ENCODE results near the gene LATS1. TPM values are rescaled to one million over a fixed set of nuclear protein-coding genes. Genes with fewer than 3 reads are reported as not detected.
"Not testable (repeated sequence)": the region's sequence is repeated elsewhere in the genome, so short reads cannot be mapped to it uniquely, and the experiment has no call there.

The LATS1 gene
- total RNA-seq, 1 donor from 2014 or later = 10.1 TPM

DNA sequence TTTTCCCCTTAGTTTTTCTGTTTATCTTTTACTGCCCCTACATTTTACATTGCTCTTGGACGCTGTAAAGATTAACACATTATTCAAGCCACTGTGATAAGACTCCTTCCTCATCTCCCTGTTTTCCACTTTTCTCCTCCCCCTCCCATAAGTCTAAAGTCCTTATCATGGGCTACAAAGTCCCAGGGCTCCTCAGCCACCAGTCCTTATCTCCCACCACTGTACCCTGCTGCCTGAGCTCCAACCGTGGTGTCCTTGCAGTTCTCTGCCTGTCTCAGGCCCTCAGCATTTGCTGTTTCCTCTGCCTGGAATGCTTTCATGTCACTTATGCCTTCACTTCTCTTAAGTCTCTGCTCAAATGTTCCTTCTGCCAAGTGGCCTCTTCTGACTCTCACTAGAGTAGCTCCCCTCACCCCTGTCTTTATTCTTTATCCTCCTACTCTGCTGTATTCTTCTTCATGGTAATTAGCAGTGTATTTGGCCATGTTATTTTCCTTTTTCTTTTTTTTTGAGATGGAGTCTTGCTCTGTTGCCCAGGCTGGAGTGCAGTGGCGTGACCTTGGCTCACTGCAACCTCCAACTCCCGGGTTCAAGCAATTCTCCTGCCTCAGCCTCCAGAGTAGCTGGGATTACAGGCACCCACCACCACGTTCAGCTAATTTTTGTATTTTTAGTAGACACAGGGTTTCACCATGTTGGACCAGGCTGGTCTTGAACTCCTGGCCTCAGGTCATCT lies 10.8 kb upstream of the LATS1 start:
- DNase-seq (ENCODE audit: low spot score) = no peak

- no peak for DNase-seq (ENCODE audit: low spot score)
Observed at GRCh38 chr6:149727793-149728498, 10.0 kb upstream of the LATS1 start.

DNA sequence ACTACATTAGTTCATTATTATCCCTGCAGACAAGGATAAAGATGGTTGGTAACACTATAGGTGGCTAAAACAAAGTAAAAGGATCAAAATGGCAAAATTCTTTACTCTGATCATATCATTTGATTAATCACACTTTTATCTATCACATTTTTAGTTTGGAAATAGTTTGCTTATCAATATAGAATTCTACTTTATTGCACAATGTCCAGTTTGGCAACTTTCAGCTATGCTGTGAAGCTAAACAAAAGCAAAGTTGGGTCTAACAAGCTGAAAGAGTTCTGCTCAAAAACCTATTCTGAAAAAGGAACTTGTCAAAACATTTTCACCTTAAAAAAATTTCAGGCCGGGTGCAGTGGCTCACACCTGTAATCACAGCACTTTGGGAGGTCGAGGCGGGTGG lies 7.9 kb upstream of the LATS1 start:
- DNase-seq (ENCODE audit: low spot score) = no peak

- peak; percentile 52 for DNase-seq (ENCODE audit: low spot score)
Observed at GRCh38 chr6:149723771-149724417, 6.0 kb upstream of the LATS1 start.

DNA sequence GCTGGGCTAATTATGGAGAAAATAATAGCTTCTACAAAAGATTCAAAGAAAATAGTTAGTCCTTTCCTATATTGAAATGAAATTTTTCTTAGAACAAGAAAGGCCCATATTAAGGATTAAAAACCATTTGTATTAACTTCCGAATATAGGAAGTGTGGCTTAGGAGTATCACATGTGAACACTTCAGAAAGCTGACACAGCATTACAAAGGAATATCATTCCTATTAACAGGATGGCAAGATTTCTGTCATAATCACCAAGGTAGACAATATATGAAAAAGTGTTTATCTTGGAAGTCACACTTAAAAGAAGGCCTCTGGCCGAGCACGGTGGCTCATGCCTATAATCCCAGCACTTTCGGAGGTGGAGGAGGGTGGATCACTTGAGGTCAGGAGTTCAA lies 5.4 kb upstream of the LATS1 start:
- DNase-seq (ENCODE audit: low spot score) = no peak

GRCh38 chr6:149719531-149719930 lies 1.6 kb upstream of the LATS1 start:
- no peak for DNase-seq (ENCODE audit: low spot score)

GRCh38 chr6:149717255-149717587 lies 680 bp downstream of the LATS1 start:
- no peak for DNase-seq (ENCODE audit: low spot score)

GRCh38 chr6:149716181-149716963 lies 1.5 kb downstream of the LATS1 start:
- DNase-seq (ENCODE audit: low spot score) = no peak

DNA sequence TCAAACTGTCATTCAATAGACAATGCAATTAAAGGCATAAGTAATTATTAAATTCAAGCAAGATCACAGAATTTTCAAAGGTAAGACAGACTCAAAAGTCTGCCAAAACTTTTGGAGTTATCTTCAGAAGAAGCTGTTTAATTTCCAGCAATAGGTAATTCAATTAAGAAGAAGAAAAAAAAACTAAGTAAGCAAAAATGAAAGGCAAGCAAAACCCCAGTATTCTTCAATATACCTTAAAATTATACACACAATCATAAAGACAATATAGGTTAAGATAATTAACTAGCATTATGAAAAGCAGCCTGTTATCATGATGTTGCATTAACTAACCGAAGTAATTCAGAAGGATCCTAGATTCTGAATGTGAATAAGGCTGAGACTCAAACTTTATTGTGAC lies 3.5 kb downstream of the LATS1 start:
- no peak for DNase-seq (ENCODE audit: low spot score)

- no peak for DNase-seq (ENCODE audit: low spot score)
Observed at GRCh38 chr6:149711711-149712110, 6.2 kb downstream of the LATS1 start.

DNA sequence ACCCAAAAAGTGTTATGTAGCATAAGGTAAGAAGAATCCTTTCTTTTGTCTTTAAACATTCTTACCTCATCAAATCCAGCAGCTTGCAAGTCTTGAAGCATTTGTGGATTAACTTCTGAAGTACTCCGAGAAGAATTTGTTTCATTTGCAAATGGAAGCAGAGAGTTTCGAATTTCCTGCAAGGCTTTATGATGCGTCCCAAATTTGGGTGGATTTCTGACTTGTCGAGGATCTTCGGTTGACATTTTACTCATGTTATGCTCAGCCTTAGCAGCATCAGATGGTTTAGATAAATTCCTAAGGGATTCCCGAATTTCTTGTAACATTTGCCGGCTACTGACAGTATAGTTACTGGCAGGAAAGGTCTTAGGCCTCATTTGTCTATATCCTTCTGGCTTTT lies 16.2 kb downstream of the LATS1 start:
- peak; percentile 43 for DNase-seq (ENCODE audit: low spot score)

GRCh38 chr6:149699150-149699549 lies 18.8 kb downstream of the LATS1 start:
- DNase-seq (ENCODE audit: low spot score) = no peak

DNA sequence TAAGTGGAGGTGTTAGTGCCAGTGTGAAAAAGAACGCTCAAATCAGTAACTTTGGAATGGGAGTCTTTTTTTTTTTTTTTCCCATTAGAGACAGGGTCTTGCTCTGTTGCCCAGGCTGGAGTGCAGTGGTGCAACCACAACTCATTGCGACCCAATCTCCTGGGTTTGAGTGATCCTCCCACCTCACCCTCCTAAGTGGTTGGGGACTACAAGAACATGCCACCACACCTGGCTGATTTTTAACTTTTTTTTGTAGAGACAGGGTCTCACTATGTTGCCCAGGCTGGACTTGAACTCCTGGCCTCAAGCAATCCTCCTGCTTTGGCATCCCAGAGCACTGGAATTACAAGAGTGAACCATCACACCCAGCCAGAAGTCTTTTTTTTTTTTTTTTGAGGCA lies 19.7 kb downstream of the LATS1 start:
- no peak for DNase-seq (ENCODE audit: low spot score)

GRCh38 chr6:149696901-149697300 lies 21.0 kb downstream of the LATS1 start:
- DNase-seq (ENCODE audit: low spot score) = no peak

GRCh38 chr6:149694921-149695320 lies 23.0 kb downstream of the LATS1 start:
- no peak for DNase-seq (ENCODE audit: low spot score)

DNA sequence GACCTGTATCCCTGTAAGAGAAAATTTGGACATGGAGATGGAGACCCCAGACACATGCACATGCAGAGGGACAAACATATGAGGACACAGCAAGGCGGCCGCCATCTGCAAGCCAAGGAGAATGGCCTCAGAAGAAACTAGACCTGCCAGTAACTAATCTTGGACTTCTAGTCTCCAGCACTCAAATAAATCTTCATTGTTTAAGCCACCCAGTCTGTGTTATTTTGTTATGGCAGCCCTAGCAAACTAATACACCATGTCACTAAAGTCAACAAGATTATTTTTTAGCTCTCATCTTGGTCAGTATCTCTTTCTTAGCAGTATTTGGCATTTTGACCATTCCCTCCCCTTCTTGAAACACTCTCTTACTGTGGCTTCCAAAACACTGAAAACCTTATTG lies 26.7 kb downstream of the LATS1 start:
- DNase-seq (ENCODE audit: low spot score) = no peak

- no peak for DNase-seq (ENCODE audit: low spot score)
Observed at GRCh38 chr6:149686230-149686629, 31.7 kb downstream of the LATS1 start.

DNA sequence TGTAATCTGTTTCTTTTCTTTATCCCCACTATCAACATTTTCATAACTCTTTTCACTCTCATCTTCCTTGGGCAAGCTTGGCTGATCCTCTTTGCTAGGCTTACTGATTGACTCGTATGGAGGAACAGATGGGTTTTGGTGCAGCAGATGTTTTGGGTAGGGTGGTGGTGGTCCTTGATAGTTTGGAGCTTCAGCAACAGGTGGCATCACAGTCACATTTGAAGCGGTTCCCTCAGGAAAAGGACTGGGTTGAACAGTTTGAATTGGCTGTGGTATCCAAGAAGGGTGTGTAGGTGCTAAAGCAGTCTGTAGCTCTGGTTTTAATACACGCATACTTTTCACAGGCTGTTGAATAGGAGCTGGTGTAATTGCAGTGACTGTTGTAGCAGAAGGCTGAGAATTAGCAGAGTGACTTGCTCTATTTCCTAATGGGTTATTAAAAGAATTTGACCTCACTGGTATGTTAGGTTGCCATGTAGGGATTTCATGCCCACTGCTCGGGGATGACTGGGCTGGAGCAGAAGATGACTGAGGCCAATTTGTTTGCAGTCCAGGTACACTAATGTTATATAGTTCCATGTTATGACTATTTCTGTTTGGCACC lies 34.5 kb downstream of the LATS1 start:
- no peak for DNase-seq (ENCODE audit: low spot score)

DNA sequence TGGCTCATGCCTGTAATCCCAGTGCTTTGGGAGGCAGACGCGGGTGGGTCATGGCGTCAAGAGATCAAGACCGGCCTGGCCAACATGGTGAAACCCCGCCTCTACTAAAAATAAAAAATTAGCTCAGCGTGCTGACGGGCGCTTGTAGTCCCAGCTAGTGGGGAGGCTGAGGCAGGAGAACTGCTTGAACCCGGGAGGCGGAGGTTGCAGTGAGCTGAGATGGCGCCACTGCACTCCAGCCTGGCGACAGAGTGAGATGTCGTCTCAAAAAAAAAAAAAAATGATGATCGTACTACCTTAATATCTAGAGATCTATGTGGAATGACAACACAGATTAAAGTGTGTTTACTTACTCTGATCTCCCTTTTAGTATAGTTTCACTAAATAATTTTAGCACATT lies 36.1 kb downstream of the LATS1 start:
- not testable (repeated sequence) for DNase-seq (ENCODE audit: low spot score)

DNA sequence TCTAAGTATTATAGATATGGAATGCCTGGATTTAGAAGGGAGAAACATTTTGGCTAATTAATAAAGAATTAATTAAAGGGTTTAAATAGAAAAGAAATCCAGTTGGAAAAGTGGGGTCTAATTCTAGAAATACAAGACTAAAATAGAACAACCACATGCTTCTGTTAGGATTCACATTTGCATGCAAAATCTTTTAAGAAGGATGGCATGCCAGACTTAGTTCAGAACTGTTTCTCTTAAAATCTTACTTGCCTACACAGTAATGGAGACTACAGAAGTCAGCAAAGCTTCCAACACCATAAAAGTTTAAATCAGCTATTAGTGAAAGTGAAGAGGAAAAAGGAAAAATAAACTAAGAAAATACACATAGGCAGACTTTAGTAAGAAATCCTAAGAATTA lies 36.7 kb downstream of the LATS1 start:
- DNase-seq (ENCODE audit: low spot score) = no peak

GRCh38 chr6:149680503-149680902 lies 37.4 kb downstream of the LATS1 start:
- no peak for DNase-seq (ENCODE audit: low spot score)

- DNase-seq (ENCODE audit: low spot score) = not testable (repeated sequence)
Observed at GRCh38 chr6:149672265-149672664, 45.6 kb downstream of the LATS1 start.

Data from umbilical cord (tissue), 2 donors.